Lung (tissue), 12 donors: Measurements from ENCODE around the gene PLA2G5. TPM values are rescaled to one million over a fixed set of nuclear protein-coding genes. Genes with fewer than 3 reads are reported as not detected.
A peak's percentile ranks its signal among the peaks of the same experiment; 100 is the strongest.

Experiments
- ATAC-seq: fragments of 200-7000 bp; cut with Tn5 transposase; one replicate; pipeline ENCODE4 v1.9.1; 2020; ENCODE audit warnings: moderate number of reproducible peaks; ENCODE audit not compliant: insufficient read depth, low FRiP score
- DNase-seq, 3 donors: peaks; one replicate each; pipeline ENCODE4 v3.0.0-alpha.2; 2013 to 2017
- H3K27ac ChIP-seq, 2 donors: one replicate each; pipeline ENCODE4 v1.5.1; 2013; ENCODE audit warnings: mild to moderate bottlenecking in 2 of 2, moderate library complexity in 2 of 2, control low read depth in 1 of 2, inconsistent platforms in 1 of 2, low read depth in 1 of 2, low read length in 1 of 2
- H3K27me3 ChIP-seq, 3 donors: one replicate each; pipeline ENCODE4 v1.5.1; 2013; ENCODE audit warnings: low read length in 2 of 3; ENCODE audit not compliant: control insufficient read depth in 3 of 3, insufficient read depth in 3 of 3
- H3K36me3 ChIP-seq, 4 donors: one replicate each; pipeline ENCODE4 v1.5.1; 2013; ENCODE audit warnings: low read length in 4 of 4, mild to moderate bottlenecking in 1 of 4, moderate library complexity in 1 of 4; ENCODE audit not compliant: control insufficient read depth in 4 of 4, insufficient read depth in 4 of 4
- H3K4me1 ChIP-seq, 5 donors: one replicate each; pipeline ENCODE4 v1.5.1; 2013; ENCODE audit warnings: low read length in 5 of 5, mild to moderate bottlenecking in 2 of 5, moderate library complexity in 1 of 5; ENCODE audit not compliant: control insufficient read depth in 5 of 5, insufficient read depth in 5 of 5
- H3K4me3 ChIP-seq: one replicate; pipeline ENCODE4 v1.5.1; 2013; ENCODE audit warnings: mild to moderate bottlenecking, control low read depth, moderate library complexity
- H3K9ac ChIP-seq, 2 donors: one replicate each; pipeline ENCODE4 v1.5.1; 2013; ENCODE audit warnings: low read length in 2 of 2, control low read depth in 1 of 2; ENCODE audit not compliant: insufficient read depth in 1 of 2
- H3K9me3 ChIP-seq, 4 donors: one replicate each; pipeline ENCODE4 v1.5.1; 2013; ENCODE audit warnings: low read length in 3 of 4, mild to moderate bottlenecking in 1 of 4, moderate library complexity in 1 of 4; ENCODE audit not compliant: control insufficient read depth in 4 of 4, insufficient read depth in 3 of 4
- WGBS, 2 donors: extraction: QIAGEN DNeasy Blood & Tissue Kit; methylation state at CpG; one replicate each; pipeline ENCODE4 v1.1.7; 2013; 5-methylcytosine and 5-hydroxymethylcytosine counted together
- polyA plus RNA-seq, 2 donors: library from polyadenylated mRNA; stranded (reverse); fragments of 200-250 nt; gene quantifications; one replicate each; pipeline ENCODE4 v1.2.1, GENCODE V29; 2013
- total RNA-seq, 2 donors: library from RNA; depleted of rRNA in 1 of 2; stranded (reverse); fragments of >200 nt in 1 of 2; gene quantifications; one replicate each; pipeline ENCODE4 v1.2.1, GENCODE V29; 2014 to 2021
- TF ChIP-seq, protein P1 (sequence below): IDR thresholded peaks from 2 replicates; pipeline ENCODE4 v1.5.1; 2012; ENCODE audit warnings: mild to moderate bottlenecking; ENCODE audit errors: control extremely low read depth, extremely low read depth
- donor health status: control.
- donor health status: control.
- donor health status: Bipolar disorder and iron deficiency.
- donor health status: healthy.
- donor health status: DM: yes; HTN: yes; CAD: no.

Gene PLA2G5
- total and polyA plus RNA-seq, 4 donors, result 1.1 to 6.5 (median 2.6) TPM

DNA sequence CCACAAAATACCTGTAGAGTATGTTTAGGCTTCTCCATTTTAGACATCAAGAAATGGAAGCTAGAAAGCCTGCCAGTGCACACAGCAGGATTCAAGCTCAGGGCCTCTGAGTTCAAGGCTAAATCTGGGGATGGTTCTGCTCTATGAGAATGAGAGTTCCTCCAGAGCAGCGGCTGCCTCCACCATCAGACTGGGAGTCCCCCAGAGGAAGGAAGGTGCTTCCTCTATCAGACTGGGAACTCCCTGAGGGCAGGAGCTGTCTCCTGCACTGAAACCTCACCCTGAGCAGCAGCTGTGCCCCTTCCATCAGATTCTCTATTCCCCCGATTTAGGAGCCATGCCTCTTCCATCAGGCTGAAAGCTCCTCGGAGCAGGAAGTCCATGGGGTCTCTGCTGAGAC lies 20.1 kb downstream of the PLA2G5 start:
- Histone ChIP-seq H3K27ac (no peak overlapping the region), H3K9ac (no peak overlapping the region), H3K27me3 (peaks cover 0 to 25% (median 0%) of the 10 kb centered on the region in 3 donors), H3K36me3 (no peaks in the 10 kb centered on the region), H3K4me1 (peaks cover 0 to 3% (median 0%) of the 10 kb centered on the region in 5 donors), H3K9me3 (no peaks in the 10 kb centered on the region), H3K4me3 (no peak overlapping the region)
- 83 to 85% methylated on average over 3 of the region's 3 CpGs for WGBS, 2 donors
- TF ChIP-seq, protein P1, sequence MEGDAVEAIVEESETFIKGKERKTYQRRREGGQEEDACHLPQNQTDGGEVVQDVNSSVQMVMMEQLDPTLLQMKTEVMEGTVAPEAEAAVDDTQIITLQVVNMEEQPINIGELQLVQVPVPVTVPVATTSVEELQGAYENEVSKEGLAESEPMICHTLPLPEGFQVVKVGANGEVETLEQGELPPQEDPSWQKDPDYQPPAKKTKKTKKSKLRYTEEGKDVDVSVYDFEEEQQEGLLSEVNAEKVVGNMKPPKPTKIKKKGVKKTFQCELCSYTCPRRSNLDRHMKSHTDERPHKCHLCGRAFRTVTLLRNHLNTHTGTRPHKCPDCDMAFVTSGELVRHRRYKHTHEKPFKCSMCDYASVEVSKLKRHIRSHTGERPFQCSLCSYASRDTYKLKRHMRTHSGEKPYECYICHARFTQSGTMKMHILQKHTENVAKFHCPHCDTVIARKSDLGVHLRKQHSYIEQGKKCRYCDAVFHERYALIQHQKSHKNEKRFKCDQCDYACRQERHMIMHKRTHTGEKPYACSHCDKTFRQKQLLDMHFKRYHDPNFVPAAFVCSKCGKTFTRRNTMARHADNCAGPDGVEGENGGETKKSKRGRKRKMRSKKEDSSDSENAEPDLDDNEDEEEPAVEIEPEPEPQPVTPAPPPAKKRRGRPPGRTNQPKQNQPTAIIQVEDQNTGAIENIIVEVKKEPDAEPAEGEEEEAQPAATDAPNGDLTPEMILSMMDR, result no peak
- ATAC-seq, result no peak
- DNase-seq, result no peak

DNA sequence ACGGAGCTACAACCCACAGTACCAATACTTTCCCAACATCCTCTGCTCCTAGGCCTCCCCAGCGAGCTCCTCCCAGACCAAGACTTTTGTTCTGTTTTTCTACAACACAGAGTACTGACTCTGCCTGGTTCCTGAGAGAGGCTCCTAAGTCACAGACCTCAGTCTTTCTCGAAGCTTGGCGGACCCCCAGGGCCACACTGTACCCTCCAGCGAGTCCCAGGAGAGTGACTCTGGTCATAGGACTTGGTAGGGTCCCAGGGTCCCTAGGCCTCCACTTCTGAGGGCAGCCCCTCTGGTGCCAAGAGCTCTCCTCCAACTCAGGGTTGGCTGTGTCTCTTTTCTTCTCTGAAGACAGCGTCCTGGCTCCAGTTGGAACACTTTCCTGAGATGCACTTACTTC lies 20.6 kb downstream of the PLA2G5 start:
- H3K27me3 ChIP-seq, result peaks cover 0 to 25% (median 0%) of the 10 kb centered on the region in 3 donors
- H3K9me3 ChIP-seq, result no peaks in the 10 kb centered on the region
- no peak for ATAC-seq
- WGBS, 2 donors, result 90 to 91% methylated on average over 6 of the region's 6 CpGs
- peaks cover 0 to 3% (median 0%) of the 10 kb centered on the region in 5 donors for H3K4me1 ChIP-seq
- DNase-seq, result no peak
- TF ChIP-seq, protein P1, result no peak
- no peaks in the 10 kb centered on the region for H3K36me3 ChIP-seq
- no peak overlapping the region for H3K27ac ChIP-seq
- H3K4me3 ChIP-seq, result no peak overlapping the region
- H3K9ac ChIP-seq, result no peak overlapping the region

DNA sequence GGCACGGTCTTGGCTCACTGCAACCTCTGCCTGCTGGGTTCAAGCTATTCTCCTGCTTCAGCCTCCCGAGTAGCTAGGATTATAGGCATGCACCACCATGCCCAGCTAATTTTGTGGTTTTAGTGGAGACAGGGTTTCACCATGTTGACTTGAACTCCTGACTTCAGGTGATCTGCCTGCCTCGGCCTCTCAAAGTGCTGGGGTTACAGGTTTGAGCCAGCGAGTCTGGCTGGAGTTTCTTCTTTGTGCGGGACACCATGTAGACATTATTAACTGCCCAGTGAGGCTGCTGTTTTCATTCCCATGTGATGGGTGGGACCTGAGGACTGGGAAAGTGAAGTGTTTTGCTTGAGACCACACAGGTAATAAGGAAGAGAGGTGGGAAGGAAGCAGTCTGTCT lies 23.3 kb downstream of the PLA2G5 start:
- Histone ChIP-seq H3K27ac (peak overlapping the region in 1 of 2 donors; percentile 35), H3K36me3 (no peaks in the 10 kb centered on the region), H3K9me3 (no peaks in the 10 kb centered on the region), H3K9ac (no peak overlapping the region), H3K4me1 (peaks cover 0 to 3% (median 0%) of the 10 kb centered on the region in 5 donors), H3K27me3 (peaks cover 0 to 25% (median 0%) of the 10 kb centered on the region in 3 donors), H3K4me3 (no peak overlapping the region)
- 83 to 92% methylated on average over 5 of the region's 5 CpGs for WGBS, 2 donors
- DNase-seq, result no peak
- ATAC-seq, result no peak
- TF ChIP-seq, protein P1, result no peak

DNA sequence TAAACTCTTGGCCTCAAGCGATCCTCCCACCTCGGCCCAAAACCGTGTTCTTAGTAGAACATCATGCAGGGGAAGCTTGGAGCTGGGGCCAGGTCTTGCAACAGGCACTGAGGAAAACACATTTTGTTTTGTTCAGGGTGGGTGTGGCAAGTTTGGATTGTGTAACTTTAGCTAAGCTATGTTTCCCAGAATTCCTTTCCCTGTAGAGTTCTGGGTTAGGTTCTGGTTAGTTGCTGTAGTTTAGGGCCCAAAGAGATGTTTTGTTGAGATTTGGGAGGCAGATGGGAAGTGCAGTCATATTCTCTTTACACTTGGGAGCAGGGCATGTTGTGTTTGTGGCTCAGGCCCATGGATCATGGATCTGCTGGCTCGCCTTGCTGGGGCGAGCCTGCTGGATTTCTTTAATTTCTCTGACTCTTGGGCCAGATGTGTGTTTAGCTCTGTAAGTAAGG lies 24.0 kb downstream of the PLA2G5 start:
- H3K36me3 ChIP-seq, result no peaks in the 10 kb centered on the region
- H3K9me3 ChIP-seq, result no peaks in the 10 kb centered on the region
- TF ChIP-seq, protein P1, result no peak
- DNase-seq (peak in 1 of 3 donors; percentile 54), ATAC-seq (no peak)
- no peak overlapping the region for H3K9ac ChIP-seq
- H3K4me1 ChIP-seq, result peaks cover 0 to 4% (median 2%) of the 10 kb centered on the region in 5 donors
- peak overlapping the region in 1 of 2 donors; percentile 41 for H3K27ac ChIP-seq
- peaks cover 0 to 25% (median 0%) of the 10 kb centered on the region in 3 donors for H3K27me3 ChIP-seq
- WGBS, 2 donors, result 73 to 77% methylated on average over 5 of the region's 5 CpGs
- no peak overlapping the region for H3K4me3 ChIP-seq
